GM18951 (cell line): ENCODE data around the gene MS4A14.

Source experiments
- POLR2A ChIP-seq: IDR thresholded peaks from 4 replicates; pipeline ENCODE4 v1.6.1; 2011; ENCODE audit warnings: mild to moderate bottlenecking; ENCODE audit not compliant: insufficient read length, insufficient read depth; ENCODE audit errors: extremely low read depth
- in situ Hi-C: fragments of 300-500 bp; cut with MboI; formaldehyde crosslinking; loops from one replicate; pipeline ENCODE4 v1.12.0; 2022; ENCODE audit warnings: low sequenced_read_pairs, mixed read lengths, inconsistent platforms; ENCODE audit not compliant: unreplicated experiment

Gene MS4A14

GRCh38 chr11:60396382-60396781 lies at the start of gene MS4A14:
TSS of gene MS4A14 (plus strand) at chr11:60396459. CDS start at chr11:60396579, 120 bp downstream.
- no peak for TF ChIP-seq POLR2A
- in situ Hi-C loops, result no loop called here

- TF ChIP-seq POLR2A, result no peak
- in situ Hi-C loops, result no loop called here
Observed at GRCh38 chr11:60347084-60347797, 49.0 kb upstream of the MS4A14 start.

GRCh38 chr11:60348116-60348515 lies 48.1 kb upstream of the MS4A14 start:
- in situ Hi-C loops, result no loop called here
- TF ChIP-seq POLR2A, result no peak

- no peak for TF ChIP-seq POLR2A
- in situ Hi-C loops, result loop anchor here (10.0 kb wide), 1 partner anchor 285 kb away; no protein-coding TSS in a partner anchor
Observed at GRCh38 chr11:60349990-60350389, 46.3 kb upstream of the MS4A14 start.

- no peak for TF ChIP-seq POLR2A
- in situ Hi-C loops, result loop anchor here (10.0 kb wide), 1 partner anchor 277 kb away; no protein-coding TSS in a partner anchor
Observed at GRCh38 chr11:60357771-60358170, 38.5 kb upstream of the MS4A14 start.

GRCh38 chr11:60360621-60361020 lies 35.6 kb upstream of the MS4A14 start:
- in situ Hi-C loops, result loop anchor here (10.0 kb wide), 2 partner anchors 124 to 254 kb away; no protein-coding TSS in a partner anchor

GRCh38 chr11:60362241-60362640 lies 34.0 kb upstream of the MS4A14 start:
- no peak for TF ChIP-seq POLR2A
- in situ Hi-C loops, result loop anchor here (10.0 kb wide), 2 partner anchors 123 to 253 kb away; no protein-coding TSS in a partner anchor

More at GRCh38 chr11:60360621-60361020, 35.6 kb upstream of the MS4A14 start:
- TF ChIP-seq POLR2A, result no peak

- TF ChIP-seq POLR2A, result no peak
- in situ Hi-C loops, result loop anchor here (10.0 kb wide), 2 partner anchors 121 to 251 kb away; no protein-coding TSS in a partner anchor
Observed at GRCh38 chr11:60363542-60364470, 32.5 kb upstream of the MS4A14 start.

GRCh38 chr11:60366262-60366904 lies 29.9 kb upstream of the MS4A14 start:
- in situ Hi-C loops, result loop anchor here (5.0 to 10.0 kb wide), 3 partner anchors 91 to 248 kb away; partner anchors contain the start of gene MS4A1

- no peak for TF ChIP-seq POLR2A
- in situ Hi-C loops, result loop anchor here (5.0 to 10.0 kb wide), 3 partner anchors 90 to 248 kb away; partner anchors contain the start of gene MS4A1
Observed at GRCh38 chr11:60367009-60367408, 29.2 kb upstream of the MS4A14 start.

- TF ChIP-seq POLR2A, result no peak
- in situ Hi-C loops, result loop anchor here (5.0 to 10.0 kb wide), 3 partner anchors 89 to 247 kb away; partner anchors contain the start of gene MS4A1
Observed at GRCh38 chr11:60367896-60368295, 28.4 kb upstream of the MS4A14 start.

- in situ Hi-C loops, result no loop called here
- no peak for TF ChIP-seq POLR2A
Observed at GRCh38 chr11:60370252-60370810, 25.9 kb upstream of the MS4A14 start.
